Ascending aorta (tissue), 2 donors: Measurements from ENCODE around the gene IRF2BP1. TPM values are rescaled to one million over a fixed set of nuclear protein-coding genes. Genes with fewer than 3 reads are reported as not detected.

ENCODE experiments used
- DNase-seq, 2 donors: peaks; one replicate each; pipeline ENCODE4 v3.0.0-alpha.2; 2019; ENCODE audit warnings: low spot score in 2 of 2
- H3K27ac ChIP-seq, 2 donors: fragments of 200-600 bp; sonication (generic); one replicate each; pipeline ENCODE4 v1.5.1; 2016 to 2017; ENCODE audit warnings: mild to moderate bottlenecking in 1 of 2
- H3K27me3 ChIP-seq: fragments of 200-600 bp; sonication (generic); one replicate; pipeline ENCODE4 v1.5.1; 2017
- H3K36me3 ChIP-seq, 2 donors: fragments of 200-600 bp; sonication (generic); one replicate each; pipeline ENCODE4 v1.5.1; 2016
- H3K4me1 ChIP-seq, 2 donors: fragments of 200-600 bp; sonication (generic); one replicate each; pipeline ENCODE4 v1.5.1; 2016 to 2017; ENCODE audit warnings: mild to moderate bottlenecking in 1 of 2
- H3K4me3 ChIP-seq, 2 donors: fragments of 200-600 bp; sonication (generic); one replicate each; pipeline ENCODE4 v1.5.1; 2016 to 2017; ENCODE audit warnings: mild to moderate bottlenecking in 1 of 2
- H3K9me3 ChIP-seq, 2 donors: fragments of 200-600 bp; sonication (generic); one replicate each; pipeline ENCODE4 v1.5.1; 2016
- intact Hi-C: fragments of 100-400 bp; cut with DNase I; formaldehyde crosslinking; loops from one replicate; pipeline ENCODE4 v1.15.1; 2023
- total RNA-seq: library from RNA; depleted of rRNA; stranded (reverse); fragments of >200 nt; gene quantifications from one replicate; pipeline ENCODE4 v1.1.0, GENCODE V29; 2016
- TF ChIP-seq, protein P1 (sequence below), 3 experiments: fragments of 200-600 bp in 2 of 3; fragments of 450-650 bp in 1 of 3; sonication (generic) in 2 of 3; IDR thresholded peaks; one replicate each; pipeline ENCODE4 v1.5.1; 2016 to 2019; ENCODE audit warnings: antibody characterized with exemption in 3 of 3, mild to moderate bottlenecking in 1 of 3, moderate library complexity in 1 of 3

The IRF2BP1 gene
- total RNA-seq, 1 donor from 2014 or later = 45.7 TPM

DNA sequence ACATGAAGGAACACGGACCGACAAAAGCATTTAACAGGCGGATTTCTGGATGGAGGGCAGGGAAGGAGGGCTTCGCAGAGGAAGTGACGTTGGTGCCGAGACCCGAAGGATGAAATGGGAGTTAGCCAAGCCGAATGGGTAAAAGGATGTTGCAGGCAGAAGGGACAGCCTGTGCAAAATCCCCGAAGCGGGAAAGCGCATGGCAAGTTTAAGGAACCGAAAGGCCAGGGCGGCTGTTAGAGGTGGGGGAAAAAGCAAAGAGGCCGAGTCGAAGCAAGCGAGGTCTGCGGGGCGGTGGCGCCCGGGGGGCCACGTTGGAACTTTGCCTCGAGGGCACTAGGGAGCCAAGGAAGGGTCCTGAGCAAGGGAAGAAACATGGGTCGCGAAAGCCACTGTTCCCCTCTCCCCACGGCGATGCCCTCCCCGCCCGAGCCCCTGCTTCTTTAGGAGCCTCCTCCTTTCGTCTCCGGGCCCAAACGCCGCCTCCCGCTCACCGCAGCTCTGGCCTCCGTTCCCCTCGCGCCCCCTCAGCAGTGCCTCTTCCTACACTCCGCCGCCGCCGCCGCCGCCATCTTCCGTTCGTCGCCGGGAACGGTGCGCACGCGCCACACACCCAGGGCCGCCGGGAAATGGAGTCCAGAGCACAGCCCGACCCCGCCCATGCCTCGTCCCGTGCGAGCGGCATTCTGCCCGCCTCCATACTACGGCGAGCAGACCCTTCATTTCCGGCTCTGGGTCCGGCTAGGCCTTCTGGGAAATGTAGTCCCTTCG lies 23.2 kb downstream of the IRF2BP1 start, which contains the start of gene SYMPK:
SYMPK (minus strand) TSS at position 584 of the 771 bp plus-strand sequence. CDS start 8,652 bp downstream, outside the sequence.
- intact Hi-C loops = loop anchor here (1.0 to 2.0 kb wide), 7 partner anchors 24 to 132 kb away; partner anchors contain the start of genes CCDC61, FBXO46, IRF2BP1 and MYPOP
- H3K9me3 ChIP-seq = no peaks in the 10 kb centered on the region
- DNase-seq = peak; percentile 95 to 99

DNA sequence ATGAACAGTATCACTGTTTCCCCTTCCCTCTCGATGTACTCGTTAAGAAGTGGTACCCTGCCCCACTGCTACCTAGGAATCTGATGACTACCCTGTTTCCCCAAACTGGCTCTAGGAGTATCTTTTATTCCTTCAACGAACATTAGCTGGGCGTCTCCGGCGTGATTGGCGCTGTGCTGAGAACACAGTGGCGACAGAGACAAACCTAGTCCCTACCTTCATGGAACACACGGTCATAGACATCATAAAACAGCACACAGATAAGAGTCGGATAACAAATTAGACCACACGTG lies 23.7 kb downstream of the IRF2BP1 start:
- DNase-seq = no peak
- intact Hi-C loops = loop anchor here (2.0 kb wide), 6 partner anchors 41 to 133 kb away; partner anchors contain the start of genes CCDC61, FBXO46 and MYPOP
- Histone ChIP-seq H3K4me1 (peaks cover 4 to 15% of the 10 kb centered on the region in 2 donors), H3K27ac (peak overlapping the region; percentile 79 to 94), H3K36me3 (peaks cover 6 to 12% of the 10 kb centered on the region in 2 donors), H3K9me3 (no peaks in the 10 kb centered on the region), H3K27me3 (peaks cover 9% of the 10 kb centered on the region), H3K4me3 (peak overlapping the region; percentile 73 to 88)
- TF ChIP-seq, protein P1, sequence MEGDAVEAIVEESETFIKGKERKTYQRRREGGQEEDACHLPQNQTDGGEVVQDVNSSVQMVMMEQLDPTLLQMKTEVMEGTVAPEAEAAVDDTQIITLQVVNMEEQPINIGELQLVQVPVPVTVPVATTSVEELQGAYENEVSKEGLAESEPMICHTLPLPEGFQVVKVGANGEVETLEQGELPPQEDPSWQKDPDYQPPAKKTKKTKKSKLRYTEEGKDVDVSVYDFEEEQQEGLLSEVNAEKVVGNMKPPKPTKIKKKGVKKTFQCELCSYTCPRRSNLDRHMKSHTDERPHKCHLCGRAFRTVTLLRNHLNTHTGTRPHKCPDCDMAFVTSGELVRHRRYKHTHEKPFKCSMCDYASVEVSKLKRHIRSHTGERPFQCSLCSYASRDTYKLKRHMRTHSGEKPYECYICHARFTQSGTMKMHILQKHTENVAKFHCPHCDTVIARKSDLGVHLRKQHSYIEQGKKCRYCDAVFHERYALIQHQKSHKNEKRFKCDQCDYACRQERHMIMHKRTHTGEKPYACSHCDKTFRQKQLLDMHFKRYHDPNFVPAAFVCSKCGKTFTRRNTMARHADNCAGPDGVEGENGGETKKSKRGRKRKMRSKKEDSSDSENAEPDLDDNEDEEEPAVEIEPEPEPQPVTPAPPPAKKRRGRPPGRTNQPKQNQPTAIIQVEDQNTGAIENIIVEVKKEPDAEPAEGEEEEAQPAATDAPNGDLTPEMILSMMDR (IDR thresholded peaks at IDR 0.05) = no peak

More for the DNA sequence above, 23.2 kb downstream of the IRF2BP1 start, which contains the start of gene SYMPK:
- Histone ChIP-seq H3K36me3 (peaks cover 6 to 12% of the 10 kb centered on the region in 2 donors), H3K27me3 (peaks cover 9% of the 10 kb centered on the region), H3K4me3 (peak within 1 kb of the TSS; percentile 73 to 88), H3K27ac (peak within 1 kb of the TSS; percentile 79 to 94), H3K4me1 (peaks cover 4 to 15% of the 10 kb centered on the region in 2 donors)
- TF ChIP-seq, protein P1 (IDR thresholded peaks at IDR 0.05) = no peak

DNA sequence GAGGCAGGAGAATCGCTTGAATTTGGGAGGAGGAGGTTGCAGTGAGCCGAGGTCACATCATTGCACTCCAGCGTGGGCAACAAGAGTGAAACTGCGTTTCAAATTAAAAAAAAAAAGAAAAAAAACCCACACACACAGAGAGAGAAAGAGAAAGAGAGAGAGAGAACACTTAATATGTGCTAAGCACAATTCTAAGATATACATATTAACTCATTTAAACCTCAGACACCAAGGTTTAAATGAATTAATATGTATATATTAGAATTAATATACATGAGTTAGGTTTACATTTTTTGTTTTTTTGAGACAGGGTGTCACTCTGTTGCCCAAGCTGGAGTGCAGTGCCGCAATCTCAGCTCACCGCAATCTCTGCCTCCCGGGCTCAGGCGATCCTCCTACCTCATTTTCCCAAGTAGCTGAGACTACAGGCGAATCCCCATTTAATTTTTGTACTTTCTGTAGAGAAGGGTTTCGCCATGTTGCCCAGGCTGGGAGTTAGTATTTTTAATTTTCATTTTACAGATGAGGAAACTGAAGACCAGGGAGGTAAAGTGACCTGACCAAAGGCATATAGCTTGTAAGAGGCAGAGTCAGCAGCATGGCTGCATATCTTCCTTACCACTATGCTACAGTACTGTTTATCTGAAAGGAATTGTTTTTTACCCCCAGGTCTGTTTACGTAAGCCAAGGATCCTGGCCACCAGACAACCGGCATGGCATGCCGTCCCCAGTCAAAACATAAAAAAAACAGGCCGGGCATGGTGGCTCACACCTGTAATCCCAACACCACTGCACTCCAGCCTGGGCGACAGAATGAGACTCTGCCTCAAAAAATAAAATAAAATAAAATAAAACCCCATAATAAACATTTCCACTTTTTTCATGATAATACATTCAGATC lies 25.3 kb downstream of the IRF2BP1 start:
- H3K36me3 ChIP-seq = peaks cover 6 to 20% of the 10 kb centered on the region in 2 donors
- no peaks in the 10 kb centered on the region for H3K9me3 ChIP-seq
- H3K4me3 ChIP-seq = no peak overlapping the region
- H3K27me3 ChIP-seq = peaks cover 9% of the 10 kb centered on the region
- peaks cover 4 to 15% of the 10 kb centered on the region in 2 donors for H3K4me1 ChIP-seq
- no peak for DNase-seq
- TF ChIP-seq, protein P1 (IDR thresholded peaks at IDR 0.05) = no peak
- no peak overlapping the region for H3K27ac ChIP-seq
- intact Hi-C loops = no loop called here

DNA sequence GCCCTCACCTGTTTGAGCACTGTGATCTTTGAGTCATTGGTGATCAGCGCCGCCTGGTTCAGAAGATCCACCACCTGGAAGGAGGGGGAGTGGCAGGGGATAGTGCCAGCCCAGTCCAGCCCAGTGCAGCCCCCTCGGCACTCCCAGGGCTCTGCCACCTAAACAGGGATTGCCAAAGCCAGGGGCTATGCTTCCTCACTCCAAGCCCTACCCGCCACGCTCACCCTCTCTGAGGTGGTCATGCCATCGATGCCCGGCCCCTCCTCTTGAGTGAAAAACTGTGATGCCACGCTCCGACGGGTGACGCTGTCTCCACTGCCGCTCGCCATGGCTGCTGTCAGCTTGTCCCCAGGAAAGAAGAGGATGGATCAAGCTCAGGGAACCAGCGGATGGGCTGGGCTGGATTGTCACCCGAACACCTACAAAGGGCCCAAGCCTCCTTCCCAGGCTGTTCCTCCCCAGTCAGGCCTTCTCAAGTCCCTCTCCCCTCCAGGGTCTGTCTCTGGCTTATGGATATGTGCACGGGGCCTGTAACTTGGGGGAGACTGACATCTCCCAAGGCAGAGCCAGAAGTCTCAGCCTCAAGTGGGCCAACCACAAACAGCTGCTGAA lies 31.7 kb downstream of the IRF2BP1 start:
- intact Hi-C loops = no loop called here
- no peaks in the 10 kb centered on the region for H3K9me3 ChIP-seq
- no peak overlapping the region for H3K27ac ChIP-seq
- H3K27me3 ChIP-seq = no peaks in the 10 kb centered on the region
- H3K4me1 ChIP-seq = no peaks in the 10 kb centered on the region
- peaks cover 58 to 71% of the 10 kb centered on the region in 2 donors for H3K36me3 ChIP-seq
- DNase-seq = no peak
- no peak overlapping the region for H3K4me3 ChIP-seq
- TF ChIP-seq, protein P1 (IDR thresholded peaks at IDR 0.05) = no peak

DNA sequence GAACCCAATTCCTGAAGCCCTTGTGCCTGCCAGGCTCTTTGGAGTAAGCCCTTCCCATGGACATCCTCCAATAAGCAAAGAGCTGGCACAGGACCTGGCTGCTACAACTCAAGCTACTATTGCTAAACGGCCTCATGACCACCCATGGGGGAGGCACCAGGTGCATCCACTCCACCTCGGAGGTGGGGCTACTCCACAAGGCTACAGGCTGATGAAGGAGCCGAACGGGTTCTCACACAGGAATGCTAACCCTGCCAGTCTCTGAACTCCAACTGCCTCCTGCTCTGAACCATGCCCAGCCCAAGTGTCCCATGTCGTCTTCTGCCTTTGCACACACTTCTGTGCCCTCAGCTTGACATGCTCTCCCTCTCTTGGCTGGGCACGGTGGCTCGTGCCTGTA lies 33.0 kb downstream of the IRF2BP1 start:
- H3K36me3 ChIP-seq = peaks cover 62 to 79% of the 10 kb centered on the region in 2 donors
- no peaks in the 10 kb centered on the region for H3K27me3 ChIP-seq
- intact Hi-C loops = no loop called here
- DNase-seq = no peak
- H3K9me3 ChIP-seq = no peaks in the 10 kb centered on the region
- no peak overlapping the region for H3K27ac ChIP-seq
- TF ChIP-seq, protein P1 (IDR thresholded peaks at IDR 0.05) = no peak
- no peaks in the 10 kb centered on the region for H3K4me1 ChIP-seq
- H3K4me3 ChIP-seq = no peak overlapping the region
